ENCODE measurements around the gene CDS2.

CDS2 gene

GRCh38 chr20:5119435-5120184 lies 7.2 kb upstream of the CDS2 start, which contains the start of gene PCNA:
PCNA (minus strand) TSS chr20:5119958; CDS start chr20:5119798, 160 bp downstream.
- peak; percentile 89 to 90 for DNase-seq (ENCODE audit: low read depth in 2 of 2)

- DNase-seq (ENCODE audit: low read depth in 2 of 2) = no peak
Observed at GRCh38 chr20:5120185-5120476, 6.7 kb upstream of the CDS2 start.

- no peak for DNase-seq (ENCODE audit: low read depth in 2 of 2)
Observed at GRCh38 chr20:5122873-5123260, 3.9 kb upstream of the CDS2 start.

GRCh38 chr20:5127204-5127858 lies 523 bp downstream of the CDS2 start:
- peak in 1 of 2 donors; percentile 46 for DNase-seq (ENCODE audit: low read depth in 2 of 2)

- DNase-seq (ENCODE audit: low read depth in 2 of 2) = no peak
Observed at GRCh38 chr20:5127859-5128424, 1.1 kb downstream of the CDS2 start.

- DNase-seq (ENCODE audit: low read depth in 2 of 2) = no peak
Observed at GRCh38 chr20:5128886-5129285, 2.1 kb downstream of the CDS2 start.

- no peak for DNase-seq (ENCODE audit: low read depth in 2 of 2)
Observed at GRCh38 chr20:5131502-5131901, 4.7 kb downstream of the CDS2 start.

DNA sequence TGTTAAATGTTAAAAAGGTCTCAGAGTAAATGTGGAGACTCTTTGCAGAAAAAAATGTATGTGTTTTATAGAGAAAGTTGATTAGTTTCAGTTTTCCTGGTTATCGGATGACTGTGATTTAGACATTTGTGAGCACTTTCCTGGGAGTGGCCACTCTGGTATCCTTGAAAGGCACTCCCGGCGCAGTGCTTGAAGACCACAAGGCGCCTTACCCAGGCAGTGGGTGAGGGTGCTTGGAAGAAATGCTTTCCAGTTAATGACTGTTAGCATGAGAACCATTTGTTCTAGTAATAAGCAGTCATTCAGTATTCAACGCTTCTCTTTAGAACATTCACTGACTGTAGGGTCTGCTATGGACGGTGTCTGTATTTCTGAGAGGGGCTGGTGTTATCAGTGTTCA lies 7.2 kb downstream of the CDS2 start:
- no peak for DNase-seq (ENCODE audit: low read depth in 2 of 2)

DNA sequence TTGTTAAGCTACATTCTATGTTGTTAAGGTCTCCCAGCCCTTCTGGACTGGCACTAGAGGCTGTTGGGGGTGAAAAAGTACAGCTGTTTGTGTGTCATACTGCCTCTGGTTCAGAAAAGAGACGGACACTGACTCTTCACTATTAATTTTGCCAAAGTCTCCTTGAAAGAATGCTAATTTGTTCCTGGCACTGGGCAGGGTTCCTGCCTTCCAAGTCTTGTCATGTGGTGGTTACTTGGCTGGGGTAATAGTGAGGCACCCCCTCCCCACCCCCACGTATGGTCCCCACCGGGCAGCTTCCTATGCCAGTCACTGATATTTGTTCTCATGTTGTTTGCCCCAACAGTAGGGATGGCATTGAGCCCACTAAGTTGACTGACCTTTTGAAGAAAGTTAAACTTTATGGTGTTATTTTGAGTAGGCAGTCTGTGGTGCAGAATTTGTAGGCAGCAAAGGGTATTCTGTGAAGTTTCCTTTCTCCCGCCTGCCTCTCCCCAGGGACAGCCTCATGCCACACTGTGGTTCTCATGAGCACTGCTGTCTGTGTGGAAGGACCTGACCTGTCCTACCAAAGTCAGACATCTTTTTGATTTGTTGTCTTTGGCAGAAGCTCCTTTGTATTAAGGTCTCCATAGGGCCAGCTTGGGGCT lies 8.7 kb downstream of the CDS2 start:
- DNase-seq (ENCODE audit: low read depth in 2 of 2) = no peak

DNA sequence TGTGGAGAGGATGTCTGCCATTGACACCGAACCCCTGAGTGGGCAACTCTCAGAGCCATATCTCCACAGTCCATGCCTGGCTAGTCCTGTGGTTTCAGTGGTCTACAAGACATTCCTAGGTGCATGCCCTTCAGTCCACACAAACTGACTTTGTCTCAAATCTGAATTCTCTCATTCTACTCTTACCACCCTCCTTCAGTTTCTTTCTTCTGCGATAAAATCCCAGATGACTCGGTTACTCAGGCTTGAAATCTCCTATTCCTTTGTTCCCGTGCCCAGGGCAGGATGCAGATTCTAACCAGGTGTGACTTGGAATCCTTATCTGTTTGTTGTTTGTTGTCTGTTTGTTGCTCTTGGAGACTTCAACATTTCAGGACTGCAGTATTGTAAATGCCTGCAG lies 9.3 kb downstream of the CDS2 start:
- no peak for DNase-seq (ENCODE audit: low read depth in 2 of 2)

GRCh38 chr20:5140195-5140594 lies 13.4 kb downstream of the CDS2 start:
- no peak for DNase-seq (ENCODE audit: low read depth in 2 of 2)

DNA sequence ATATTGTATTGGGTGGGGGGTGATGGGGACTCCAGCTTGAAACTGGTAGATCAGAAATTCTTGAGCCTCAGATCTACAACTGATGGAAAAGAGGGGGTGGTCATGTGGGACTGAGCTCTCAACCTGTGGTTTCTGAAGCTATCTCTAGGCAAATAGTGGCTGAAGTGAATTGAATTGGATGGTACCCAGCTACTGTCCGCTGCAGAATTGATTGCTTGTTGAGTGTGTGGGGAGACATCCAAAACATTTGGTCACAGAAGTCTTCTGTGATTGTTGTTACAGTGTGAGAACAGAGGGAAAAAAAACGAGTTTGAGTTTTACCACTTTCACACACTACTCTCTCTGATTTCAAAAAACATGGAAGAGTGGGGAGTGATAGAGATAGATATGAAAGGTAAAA lies 14.8 kb downstream of the CDS2 start:
- no peak for DNase-seq (ENCODE audit: low read depth in 2 of 2)

DNA sequence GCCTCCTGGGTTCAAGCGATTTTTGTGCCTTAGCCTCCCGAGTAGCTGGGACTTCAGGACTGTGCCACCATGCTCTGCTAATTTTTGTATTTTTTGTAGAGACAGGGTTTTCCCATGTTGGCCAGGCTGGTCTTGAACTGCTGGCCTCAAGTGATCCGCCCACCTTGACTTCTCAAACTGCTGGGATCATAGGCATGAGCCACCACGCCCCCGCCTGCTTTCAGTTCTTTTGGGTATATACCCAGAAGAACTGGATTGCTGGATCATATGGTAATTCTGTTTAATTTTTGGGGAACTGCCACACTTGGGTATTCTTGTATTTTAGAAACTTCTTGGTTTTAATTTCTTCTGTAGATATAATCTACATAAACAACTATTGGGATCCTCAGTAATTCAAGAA lies 17.0 kb downstream of the CDS2 start:
- no peak for DNase-seq (ENCODE audit: low read depth in 2 of 2)

DNA sequence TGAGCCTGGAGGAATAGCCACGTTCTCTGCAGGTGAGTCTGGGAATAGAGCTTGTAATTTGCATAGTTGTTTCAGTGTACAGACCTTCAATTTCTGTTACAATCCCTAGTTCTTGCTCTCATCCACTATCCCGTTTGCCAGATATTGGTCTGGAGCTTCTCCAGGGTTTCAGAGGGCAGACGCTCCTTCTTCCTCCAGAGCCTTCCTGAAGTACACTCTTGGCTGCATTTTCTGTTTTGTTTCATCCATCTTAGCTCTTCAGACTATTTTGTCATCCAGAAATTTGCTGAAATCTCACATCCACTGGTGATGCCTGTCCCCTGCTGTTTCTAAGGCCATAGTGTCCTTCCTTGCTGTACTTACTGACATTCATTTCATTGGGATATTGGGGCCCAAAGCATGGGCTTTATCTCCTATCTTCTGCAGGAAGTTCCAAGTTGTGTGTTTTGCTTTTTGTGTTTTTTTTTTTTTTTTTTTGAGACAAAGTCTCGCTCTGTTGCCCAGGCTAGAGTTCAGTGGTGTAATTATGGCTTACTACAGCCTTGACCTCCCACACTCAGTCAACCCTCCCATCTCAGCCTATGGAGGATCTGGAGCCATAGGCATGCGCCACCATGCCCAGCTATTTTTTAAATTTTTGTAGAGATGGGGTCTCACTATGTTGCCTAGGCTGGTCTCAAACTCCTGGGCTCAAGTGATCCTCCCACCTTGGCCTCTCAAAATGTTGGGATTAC lies 18.7 kb downstream of the CDS2 start:
- DNase-seq (ENCODE audit: low read depth in 2 of 2) = no peak

DNA sequence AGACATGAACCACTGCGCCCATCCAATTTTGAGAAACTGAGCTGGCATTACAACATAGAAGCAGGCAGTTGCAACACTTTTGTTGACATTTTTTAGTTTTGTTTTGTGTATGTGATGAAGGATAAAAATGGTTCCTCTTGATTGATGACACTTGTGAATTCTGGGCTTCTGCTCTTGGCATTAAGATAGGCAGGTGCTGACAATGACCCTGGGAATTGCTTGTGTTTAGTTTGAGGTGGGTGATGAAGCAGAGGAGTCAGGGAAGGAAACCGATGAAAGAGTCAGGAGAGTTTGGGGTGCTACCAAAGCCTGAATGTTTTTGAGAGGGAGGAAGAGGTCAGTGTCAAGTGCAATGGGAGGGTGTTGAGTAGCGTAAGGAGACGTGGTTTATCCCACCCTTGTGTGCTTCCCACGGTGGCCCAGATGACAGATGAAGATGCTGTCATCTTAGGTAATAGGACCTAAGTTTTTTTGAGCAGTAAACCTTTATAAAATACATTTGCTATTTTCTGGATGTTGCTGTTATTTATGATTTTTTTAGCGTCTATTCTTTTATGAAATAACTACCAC lies 19.4 kb downstream of the CDS2 start:
- DNase-seq (ENCODE audit: low read depth in 2 of 2) = no peak

DNA sequence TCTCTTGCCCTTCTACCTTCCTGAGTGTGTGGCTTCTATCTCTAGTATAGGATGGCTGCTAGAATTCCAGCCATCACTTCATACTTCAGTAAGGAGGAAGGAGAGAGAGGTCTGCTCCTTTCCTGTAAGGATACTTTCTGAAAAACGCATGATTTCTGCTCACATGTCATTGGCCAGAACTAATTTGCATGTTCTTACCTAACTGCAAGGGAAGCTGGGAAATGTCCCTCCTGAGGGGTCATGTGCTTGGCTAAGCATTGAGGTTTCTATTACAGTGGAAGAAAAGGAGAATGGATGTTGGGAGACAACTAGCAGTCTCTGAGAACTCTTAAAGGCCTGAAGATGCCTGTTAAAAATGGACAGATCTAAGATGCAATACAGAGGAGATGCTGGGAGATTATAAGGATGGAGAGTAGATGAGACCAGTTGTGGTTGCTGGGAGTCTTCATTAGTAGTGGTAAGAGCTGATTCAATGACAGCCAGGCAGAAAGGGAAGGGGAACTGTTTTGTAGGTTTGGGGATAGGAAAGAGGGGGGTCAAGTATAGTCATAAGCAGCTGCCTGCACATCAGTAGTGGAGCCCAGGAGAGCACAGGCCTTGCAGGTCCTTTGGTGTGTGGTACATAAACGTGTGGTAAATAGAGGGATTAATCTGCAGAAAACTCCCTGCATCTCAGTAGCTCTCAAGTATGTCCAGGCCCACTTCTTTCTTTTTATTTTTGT lies 20.2 kb downstream of the CDS2 start:
- no peak for DNase-seq (ENCODE audit: low read depth in 2 of 2)

DNA sequence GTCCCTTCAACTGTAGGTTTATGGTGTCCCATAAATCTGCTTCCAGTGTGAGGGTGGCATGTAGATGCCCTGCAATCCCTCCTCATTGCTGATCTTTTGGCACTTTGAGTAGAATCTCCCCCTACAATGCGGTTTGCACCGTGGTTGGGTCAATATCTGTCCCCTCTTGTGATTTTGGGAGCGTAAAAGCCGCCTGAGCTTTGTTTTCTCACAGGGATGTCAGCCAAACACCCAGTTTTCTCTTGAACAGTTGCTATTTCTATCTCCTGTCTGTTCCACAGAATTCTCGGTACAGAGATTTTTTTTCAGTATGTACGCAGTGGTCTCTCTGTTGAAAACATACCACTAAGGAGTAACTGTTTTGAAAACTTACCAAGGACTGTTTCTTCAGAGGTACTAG lies 21.8 kb downstream of the CDS2 start:
- DNase-seq (ENCODE audit: low read depth in 2 of 2) = no peak

- no peak for DNase-seq (ENCODE audit: low read depth in 2 of 2)
Observed at GRCh38 chr20:5149892-5150225, 23.1 kb downstream of the CDS2 start.

- no peak for DNase-seq (ENCODE audit: low read depth in 2 of 2)
Observed at GRCh38 chr20:5150226-5151076, 23.6 kb downstream of the CDS2 start.

GRCh38 chr20:5153152-5153467 lies 26.3 kb downstream of the CDS2 start:
- no peak for DNase-seq (ENCODE audit: low read depth in 2 of 2)
